ENCODE results near the gene LRRC9. TPM values are rescaled to one million over a fixed set of nuclear protein-coding genes. Genes with fewer than 3 reads are reported as not detected.
A peak's percentile ranks its signal among the peaks of the same experiment; 100 is the strongest.
"Not testable (repeated sequence)": the region's sequence is repeated elsewhere in the genome, so short reads cannot be mapped to it uniquely, and the experiment has no call there.

LRRC9 gene
- total RNA-seq, 4 donors from 2014 or later = not detected

DNA sequence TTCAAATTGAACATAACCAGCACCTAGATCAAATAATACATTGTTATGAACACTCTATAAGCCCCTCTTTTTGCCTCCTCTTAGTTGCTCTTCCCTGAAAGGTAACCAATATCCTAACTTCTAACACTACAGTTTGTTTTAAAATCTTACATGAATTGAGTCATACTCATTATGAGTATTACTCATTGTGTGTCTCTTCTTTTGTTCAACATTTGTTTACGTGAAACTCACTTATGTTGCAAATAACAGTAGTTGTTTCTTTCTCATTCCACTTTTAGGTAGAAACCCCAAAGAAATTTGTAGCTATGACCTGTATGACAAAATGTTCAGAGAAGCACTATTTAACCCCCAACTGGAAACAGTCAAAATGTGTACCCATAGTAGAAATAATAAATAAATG, 6.6 kb downstream of the LRRC9 start:
- H3K9me3 ChIP-seq = no peaks in the 10 kb centered on the region

DNA sequence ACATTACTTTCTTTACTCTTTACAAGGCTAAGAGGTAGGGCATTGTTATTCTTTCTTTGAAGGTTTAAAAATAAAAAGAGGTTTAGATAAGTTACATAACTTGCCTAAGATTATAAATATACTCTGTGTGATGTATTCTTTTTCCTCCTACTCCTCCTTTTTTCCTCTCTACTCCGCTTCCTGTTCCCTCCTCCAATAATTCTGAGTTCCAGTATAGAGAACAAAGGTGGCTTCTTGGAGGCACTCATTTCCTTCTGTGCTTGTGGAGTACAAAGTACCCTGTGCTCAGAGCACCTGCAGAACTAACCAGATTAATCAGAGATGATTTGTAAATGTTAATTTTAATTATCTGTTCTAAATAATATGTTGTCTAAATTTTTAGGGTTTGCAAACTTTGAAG, 11.3 kb downstream of the LRRC9 start:
- DNase-seq = no peak
- H3K9me3 ChIP-seq = no peaks in the 10 kb centered on the region
- no peaks in the 10 kb centered on the region for H3K4me1 ChIP-seq
- no peak for TF ChIP-seq CTCF (IDR thresholded peaks at IDR 0.05)
- TF ChIP-seq POLR2A (IDR thresholded peaks at IDR 0.05) = no peak
- intact Hi-C loops (cut with DNase I) = no loop called here
- no peaks in the 10 kb centered on the region for H3K36me3 ChIP-seq
- no peaks in the 10 kb centered on the region for H3K27me3 ChIP-seq
- no peak overlapping the region for H3K4me3 ChIP-seq
- H3K27ac ChIP-seq = no peak overlapping the region
- WGBS, 2 donors = 45 to 54% methylated on average over 1 of the region's 1 CpG

More for the DNA sequence above, 6.6 kb downstream of the LRRC9 start:
- Histone ChIP-seq H3K27ac (no peak overlapping the region), H3K4me3 (no peak overlapping the region), H3K36me3 (no peaks in the 10 kb centered on the region), H3K4me1 (no peaks in the 10 kb centered on the region), H3K27me3 (no peaks in the 10 kb centered on the region)
- WGBS, 2 donors = 37 to 48% methylated on average over 1 of the region's 1 CpG
- DNase-seq = no peak
- TF ChIP-seq POLR2A (IDR thresholded peaks at IDR 0.05) (no peak), CTCF (IDR thresholded peaks at IDR 0.05) (no peak)
- intact Hi-C loops (cut with DNase I) = no loop called here

DNA sequence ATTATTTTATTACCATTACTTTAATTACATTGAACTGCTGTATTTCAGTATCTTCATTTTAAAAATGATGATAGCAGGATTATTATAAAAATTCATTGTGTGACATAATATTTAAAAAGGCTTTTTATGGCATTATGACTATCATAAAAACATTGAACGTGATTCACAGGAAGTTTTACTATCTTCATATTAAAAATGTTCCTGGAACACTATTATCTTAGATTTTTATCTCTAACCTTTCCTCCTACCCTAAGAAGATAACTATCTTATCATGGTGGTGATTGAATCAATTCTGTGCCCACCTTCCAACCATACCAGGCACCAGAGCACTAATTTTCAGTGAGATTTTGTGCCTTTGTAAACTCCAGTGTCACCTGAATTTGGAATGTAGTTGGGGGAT, 16.2 kb downstream of the LRRC9 start:
- no peaks in the 10 kb centered on the region for H3K9me3 ChIP-seq
- 55% methylated on average over 1 of the region's 1 CpG for WGBS, 2 donors
- H3K36me3 ChIP-seq = no peaks in the 10 kb centered on the region
- H3K27me3 ChIP-seq = no peaks in the 10 kb centered on the region
- no peak for TF ChIP-seq POLR2A (IDR thresholded peaks at IDR 0.05)
- no peak for TF ChIP-seq CTCF (IDR thresholded peaks at IDR 0.05)
- H3K27ac ChIP-seq = no peak overlapping the region
- no peaks in the 10 kb centered on the region for H3K4me1 ChIP-seq
- intact Hi-C loops (cut with DNase I) = no loop called here
- H3K4me3 ChIP-seq = no peak overlapping the region
- DNase-seq = no peak

- Histone ChIP-seq H3K27ac (no peak overlapping the region), H3K4me3 (no peak overlapping the region), H3K36me3 (no peaks in the 10 kb centered on the region), H3K4me1 (no peaks in the 10 kb centered on the region), H3K27me3 (no peaks in the 10 kb centered on the region), H3K9me3 (no peaks in the 10 kb centered on the region)
- DNase-seq = no peak
- intact Hi-C loops (cut with DNase I) = no loop called here
- WGBS, 2 donors = 64 to 66% methylated on average over 3 of the region's 3 CpGs
- TF ChIP-seq POLR2A (IDR thresholded peaks at IDR 0.05) (no peak), CTCF (IDR thresholded peaks at IDR 0.05) (no peak)
Observed at GRCh38 chr14:59939828-59940227, 19.9 kb downstream of the LRRC9 start.

DNA sequence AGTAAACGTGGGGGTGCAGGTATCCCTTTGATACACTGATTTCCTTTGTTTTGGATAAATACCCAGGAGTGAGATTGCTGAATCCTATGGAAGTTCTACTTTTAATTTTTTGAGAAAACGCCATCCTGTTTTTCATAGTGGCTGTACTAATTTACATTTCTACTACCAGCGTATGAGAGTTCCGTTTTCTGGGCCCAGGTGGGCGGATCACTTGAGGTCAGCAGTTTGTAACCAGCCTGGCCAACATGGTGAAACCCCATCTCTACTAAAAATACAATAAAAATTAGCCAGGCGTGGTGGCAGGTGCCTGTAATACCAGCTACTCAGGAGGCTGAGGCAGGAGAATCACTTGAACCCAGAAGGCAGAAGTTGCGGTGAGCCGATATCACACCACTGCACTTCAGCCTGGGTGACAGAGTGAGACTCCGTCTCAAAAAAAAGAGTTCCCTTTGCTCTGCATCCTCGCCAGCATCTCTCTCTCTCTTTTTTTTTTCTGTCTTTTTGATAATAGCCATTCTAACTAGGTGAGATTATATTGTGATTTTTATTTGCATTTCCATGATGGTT, 22.4 kb downstream of the LRRC9 start:
- intact Hi-C loops (cut with DNase I); H3K4me1 ChIP-seq; H3K36me3 ChIP-seq; H3K9me3 ChIP-seq; H3K4me3 ChIP-seq; DNase-seq; H3K27me3 ChIP-seq; H3K27ac ChIP-seq: not testable (repeated sequence)
- WGBS, 2 donors = 65 to 76% methylated on average over 10 of the region's 10 CpGs

GRCh38 chr14:59944909-59945308, 25.0 kb downstream of the LRRC9 start:
- Histone ChIP-seq H3K36me3 (no peaks in the 10 kb centered on the region), H3K9me3 (no peaks in the 10 kb centered on the region), H3K4me3 (no peak overlapping the region), H3K27me3 (no peaks in the 10 kb centered on the region), H3K27ac (no peak overlapping the region), H3K4me1 (no peaks in the 10 kb centered on the region)
- TF ChIP-seq CTCF (IDR thresholded peaks at IDR 0.05) (no peak), POLR2A (IDR thresholded peaks at IDR 0.05) (no peak)
- no peak for DNase-seq
- intact Hi-C loops (cut with DNase I) = no loop called here

- DNase-seq; H3K36me3 ChIP-seq; intact Hi-C loops (cut with DNase I); H3K27me3 ChIP-seq; H3K27ac ChIP-seq; H3K4me1 ChIP-seq: not testable (repeated sequence)
- 82 to 95% methylated on average over 6 to 14 of the region's 30 CpGs for WGBS, 2 donors
- Histone ChIP-seq H3K4me3 (peak overlapping the region in 1 of 4 donors; percentile 44), H3K9me3 (peaks cover 0 to 17% (median 0%) of the 10 kb centered on the region in 3 donors)
Observed at GRCh38 chr14:59952141-59952540, 32.2 kb downstream of the LRRC9 start.

DNA sequence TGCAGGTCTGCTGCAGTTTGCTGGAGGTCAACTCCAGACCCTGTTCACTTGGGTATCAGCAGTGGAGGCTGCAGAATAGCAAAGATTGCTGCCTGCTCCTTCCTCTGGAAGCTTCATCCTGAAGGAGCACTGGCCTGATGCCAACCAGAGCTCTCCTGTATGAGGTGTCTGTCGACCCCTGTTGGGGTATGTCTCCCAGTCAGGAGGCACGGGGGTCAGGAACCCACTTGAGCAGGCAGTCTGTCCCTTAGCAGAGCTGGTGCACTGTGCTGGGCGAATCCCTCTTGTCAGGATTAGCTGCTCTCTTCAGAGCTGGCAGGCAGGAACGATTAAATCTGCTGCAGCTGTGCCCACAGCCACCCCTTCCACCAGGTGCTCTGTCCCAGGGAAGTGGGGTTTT, 37.9 kb downstream of the LRRC9 start:
- H3K36me3 ChIP-seq; H3K27me3 ChIP-seq; H3K4me1 ChIP-seq; H3K4me3 ChIP-seq; H3K9me3 ChIP-seq; intact Hi-C loops (cut with DNase I); DNase-seq; H3K27ac ChIP-seq: not testable (repeated sequence)
- WGBS, 2 donors = no CpG with 5 or more reads among the region's 4 CpGs
